Body of pancreas (tissue), 4 donors: ENCODE measurements around the gene CKLF. TPM values are rescaled to one million over a fixed set of nuclear protein-coding genes. Genes with fewer than 3 reads are reported as not detected.

Experiments used
- ATAC-seq: fragments of 150-250 bp; one replicate; pipeline ENCODE4 v1.9.1; 2016
- DNase-seq, 4 donors: peaks; one replicate each; pipeline ENCODE4 v3.0.0-alpha.2; 2019
- H3K27ac ChIP-seq, 4 donors: fragments of 200-600 bp; sonication (generic); 1 replicate in 3 of 4; 2 replicates in 1 of 4; pipeline versions ENCODE4 v1.5.1 to v1.6.1; 2016 to 2019; ENCODE audit warnings: mild to moderate bottlenecking in 1 of 4, mixed read lengths in 1 of 4, moderate library complexity in 1 of 4
- H3K27me3 ChIP-seq, 2 donors: fragments of 200-600 bp; sonication (generic); one replicate each; pipeline ENCODE4 v1.6.0; 2016; ENCODE audit warnings: mild to moderate bottlenecking in 1 of 2
- H3K36me3 ChIP-seq, 2 donors: fragments of 200-600 bp; sonication (generic); replicated peaks in 1 of 2; 2 replicates each; pipeline ENCODE4 v1.5.1; 2016; ENCODE audit warnings: low read depth in 2 of 2; ENCODE audit not compliant: insufficient read depth in 1 of 2
- H3K4me1 ChIP-seq: fragments of 200-600 bp; sonication (generic); one replicate; pipeline ENCODE4 v1.6.0; 2016
- H3K4me3 ChIP-seq, 2 donors: fragments of 200-600 bp; sonication (generic); 1 replicate in 1 of 2; 2 replicates in 1 of 2; pipeline ENCODE4 v1.5.1; 2016 to 2019
- H3K9me3 ChIP-seq, 3 donors: fragments of 200-600 bp; sonication (generic); 1 replicate in 2 of 3; 2 replicates in 1 of 3; pipeline ENCODE4 v1.5.1; 2016
- CTCF ChIP-seq, 7 experiments: fragments of 450-650 bp in 4 of 7; fragments of 200-600 bp in 3 of 7; sonication (generic) in 3 of 7; IDR thresholded peaks; one replicate each; pipeline ENCODE4 v1.5.1; 2016 to 2019; ENCODE audit warnings: antibody characterized with exemption in 7 of 7
- POLR2A ChIP-seq, 3 donors: fragments of 450-650 bp; IDR thresholded peaks; one replicate each; pipeline ENCODE4 v1.6.1; 2016; ENCODE audit warnings: antibody characterized with exemption in 3 of 3, mild to moderate bottlenecking in 2 of 3
- WGBS, 2 donors: methylation state at CpG; one replicate each; pipeline ENCODE4 v1.1.5; 2017; 5-methylcytosine and 5-hydroxymethylcytosine counted together
- intact Hi-C: fragments of 100-400 bp; cut with DNase I; formaldehyde crosslinking; loops from one replicate; pipeline ENCODE4 v1.15.1; 2023
- small RNA-seq: library from RNA; depleted of rRNA; stranded (forward); fragments of <200 nt; gene quantifications from one replicate; pipeline ENCODE3, GENCODE V24; 2016
- total RNA-seq, 2 donors: library from RNA; depleted of rRNA; stranded (reverse); fragments of >200 nt; gene quantifications; one replicate each; pipeline ENCODE4 v1.1.0, GENCODE V29; 2016

Gene CKLF
- total RNA-seq, 2 donors from 2014 or later: 33.5 TPM; not detected in 1

DNA sequence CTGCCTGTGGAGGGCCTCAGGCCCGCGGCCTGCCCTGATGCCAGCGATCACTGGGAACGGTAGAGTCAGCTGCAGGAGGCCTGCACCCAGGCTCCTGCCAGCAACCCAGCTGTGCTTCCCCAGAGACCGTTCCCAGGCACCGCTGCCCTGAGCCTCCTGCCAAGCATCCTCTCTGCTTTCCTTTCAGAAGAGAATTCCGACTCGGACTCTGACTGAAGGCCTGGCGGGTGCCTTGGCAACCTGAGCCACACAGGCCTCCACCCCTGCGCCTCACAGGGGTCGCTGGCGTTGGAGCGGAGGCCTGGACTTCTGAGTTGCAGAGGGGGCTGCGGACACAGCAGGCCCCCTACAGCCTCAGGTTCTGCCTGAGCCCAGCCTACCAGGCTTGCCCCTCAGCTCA, 60.0 kb downstream of the CKLF start:
- WGBS, 2 donors: 37 to 62% methylated on average over 9 to 14 of the region's 14 CpGs

GRCh38 chr16:66614161-66614802, 61.9 kb downstream of the CKLF start:
- no peak for TF ChIP-seq CTCF (IDR thresholded peaks at IDR 0.05)
- no peak for TF ChIP-seq POLR2A (IDR thresholded peaks at IDR 0.05)
- ATAC-seq: no peak
- WGBS, 2 donors: 89 to 92% methylated on average over 11 to 12 of the region's 12 CpGs
- Histone ChIP-seq H3K36me3 (peaks cover 0 to 3% of the 10 kb centered on the region in 2 donors), H3K27ac (no peak overlapping the region), H3K4me1 (peaks cover 19% of the 10 kb centered on the region), H3K4me3 (no peak overlapping the region), H3K9me3 (no peaks in the 10 kb centered on the region), H3K27me3 (no peaks in the 10 kb centered on the region)
- DNase-seq: no peak
- intact Hi-C loops: no loop called here

More for the DNA sequence above, 60.0 kb downstream of the CKLF start:
- Histone ChIP-seq H3K27ac (peak overlapping the region in 3 of 4 donors; percentile 51 to 53 (median 52)), H3K27me3 (no peaks in the 10 kb centered on the region), H3K9me3 (no peaks in the 10 kb centered on the region), H3K4me1 (peaks cover 19% of the 10 kb centered on the region), H3K4me3 (no peak overlapping the region), H3K36me3 (peaks cover 0 to 3% of the 10 kb centered on the region in 2 donors)
- ATAC-seq: peak; percentile 87
- DNase-seq: peak; percentile 88 to 91 (median 89)
- intact Hi-C loops: no loop called here
- TF ChIP-seq CTCF (IDR thresholded peaks at IDR 0.05) (peak in 2 of 7 experiments; percentile 3 to 13), POLR2A (IDR thresholded peaks at IDR 0.05) (no peak)

Small RNA genes lying within 50 kb of the gene (small RNA-seq; reads per million reads assigned to genes)
- gene CKLF-CMTM1: not detected

Other genes with a start within 250 kb of the CKLF start
- 10 to 100 TPM; 10.4 to 15.8 TPM for gene CDH5, start 185.9 kb upstream of the CKLF start, total RNA-seq
- gene BEAN1, start 125.3 kb upstream of the CKLF start, total RNA-seq: not detected
- gene TK2, start 2.5 kb upstream of the CKLF start, total RNA-seq: 10 to 100 TPM; 23.1 to 26.0 TPM
- not detected for gene CMTM1, start 13.9 kb downstream of the CKLF start, total RNA-seq
- gene CMTM2, start 26.9 kb downstream of the CKLF start, total RNA-seq: not detected
- 1 to 10 TPM; 4.3 to 6.0 TPM for gene CMTM3, start 52.1 kb downstream of the CKLF start, total RNA-seq
- gene CMTM4, start 144.2 kb downstream of the CKLF start, total RNA-seq: 10 to 100 TPM; 35.9 to 36.6 TPM
- 100 to 1,000 TPM in 1 of 2 donors, 10 to 100 TPM in 1; 87.3 to 109 TPM for gene DYNC1LI2, start 199.0 kb downstream of the CKLF start, total RNA-seq
- gene TERB1, start 249.0 kb downstream of the CKLF start, total RNA-seq: not detected